Measurements from ENCODE around the gene SLC28A2.
A peak's percentile ranks its signal among the peaks of the same experiment; 100 is the strongest.
"Not testable (repeated sequence)": the region's sequence is repeated elsewhere in the genome, so short reads cannot be mapped to it uniquely, and the experiment has no call there.

Gene SLC28A2

DNA sequence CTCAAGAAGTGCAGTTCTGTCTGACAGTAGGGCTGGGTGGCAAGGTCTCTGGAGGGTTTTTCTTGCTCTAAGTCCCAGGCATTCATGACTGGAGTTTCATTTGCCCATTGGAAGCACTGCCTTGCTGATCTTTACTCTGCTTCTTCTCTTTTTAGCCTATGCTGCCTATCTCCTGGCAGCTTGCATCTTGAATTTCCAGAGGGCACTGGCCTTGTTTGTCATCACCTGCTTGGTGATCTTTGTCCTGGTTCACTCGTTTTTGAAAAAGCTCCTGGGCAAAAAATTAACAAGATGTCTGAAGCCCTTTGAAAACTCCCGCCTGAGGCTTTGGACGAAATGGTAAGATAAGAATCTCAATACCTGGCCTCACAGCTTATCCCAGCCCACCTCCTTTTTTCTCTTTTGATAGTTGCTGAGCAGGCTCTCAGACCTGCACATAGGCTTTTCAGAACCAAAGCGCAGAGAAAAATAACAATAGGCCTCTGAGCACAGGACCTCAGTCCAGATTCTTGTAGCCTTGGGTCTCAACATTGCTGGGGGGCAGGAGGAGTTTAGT lies 10.9 kb downstream of the SLC28A2 start:
- no peak for DNase-seq

DNA sequence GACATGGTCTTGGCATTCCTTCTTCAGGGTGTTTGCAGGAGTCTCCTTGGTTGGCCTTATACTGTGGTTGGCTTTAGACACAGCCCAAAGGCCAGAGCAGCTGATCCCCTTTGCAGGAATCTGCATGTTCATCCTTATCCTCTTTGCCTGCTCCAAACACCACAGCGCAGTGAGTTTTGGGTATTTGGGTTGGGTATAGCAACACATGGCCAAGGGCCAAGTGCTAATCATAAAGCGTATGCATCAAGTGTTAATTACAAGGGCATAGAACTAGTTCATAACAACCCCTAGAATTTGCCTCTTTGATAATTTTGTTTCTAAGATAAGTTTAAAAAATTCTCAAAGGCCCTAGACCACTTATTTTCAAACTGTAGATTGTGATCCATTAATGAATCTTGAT lies 11.8 kb downstream of the SLC28A2 start:
- no peak for DNase-seq

DNA sequence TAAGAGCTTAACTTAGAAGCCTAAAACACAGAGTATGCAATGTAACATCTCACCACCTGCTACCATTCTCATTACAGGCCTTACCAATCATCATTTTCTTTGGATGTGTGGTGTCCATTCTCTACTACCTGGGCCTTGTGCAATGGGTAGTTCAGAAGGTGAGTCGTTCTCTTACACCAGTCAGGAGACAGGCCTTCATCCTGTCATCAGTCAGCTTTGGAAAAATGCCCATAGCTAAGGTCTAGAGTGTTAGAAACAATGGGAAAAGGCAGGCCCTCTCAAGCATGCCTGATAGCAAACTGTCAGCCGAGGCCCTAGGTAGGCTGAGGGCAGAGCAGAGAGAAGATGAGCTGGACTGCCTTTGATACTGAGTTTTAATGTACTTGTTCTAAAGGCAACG lies 13.5 kb downstream of the SLC28A2 start:
- DNase-seq = no peak

DNA sequence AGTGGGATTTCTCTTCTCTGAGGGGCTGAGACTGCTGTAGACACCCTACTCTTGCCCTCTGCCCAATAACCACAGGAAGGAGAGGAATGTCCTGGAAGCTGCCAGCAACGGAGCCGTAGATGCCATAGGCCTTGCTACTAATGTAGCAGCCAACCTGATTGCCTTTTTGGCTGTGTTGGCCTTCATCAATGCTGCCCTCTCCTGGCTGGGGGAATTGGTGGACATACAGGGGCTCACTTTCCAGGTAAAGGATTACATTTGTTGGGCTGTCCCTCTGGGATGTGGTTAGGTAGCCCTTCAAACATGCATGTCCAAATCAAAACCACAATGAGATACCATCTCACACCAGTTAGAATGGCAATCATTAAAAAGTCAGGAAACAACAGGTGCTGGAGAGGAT lies 16.1 kb downstream of the SLC28A2 start:
- no peak for DNase-seq

DNA sequence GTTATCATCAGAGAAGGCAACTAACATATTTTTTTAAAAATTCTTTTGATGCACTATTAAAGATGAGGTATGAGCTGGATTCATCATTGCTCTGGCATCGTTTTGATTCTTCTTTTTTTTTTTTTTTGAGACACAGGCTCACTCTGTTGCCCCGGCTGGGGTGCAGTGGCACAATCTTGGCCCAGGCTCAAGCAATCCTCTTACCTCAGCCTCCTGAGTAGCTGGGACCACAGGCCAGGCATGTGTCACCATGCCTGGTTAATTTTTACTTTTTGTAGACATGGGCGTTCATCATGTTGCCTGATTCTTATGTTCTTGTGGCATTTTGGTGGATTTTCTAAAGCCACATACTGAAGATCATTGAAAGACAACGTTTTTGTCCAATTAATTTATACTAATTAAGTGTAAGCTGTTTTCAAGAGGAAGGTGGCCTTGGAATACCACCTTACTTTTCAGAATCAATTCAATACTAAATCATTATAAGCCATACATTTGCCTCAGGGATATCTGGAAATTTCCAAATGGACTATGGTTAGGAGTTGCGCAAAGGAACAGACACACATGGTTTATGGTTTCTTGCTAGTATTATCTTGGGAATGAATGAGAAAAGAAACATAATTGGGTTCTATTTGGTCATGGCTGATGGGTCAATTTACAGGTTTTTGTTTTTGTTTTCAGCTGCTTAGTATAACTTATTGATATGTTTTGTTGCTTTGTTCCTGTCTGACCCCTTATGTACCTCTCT lies 22.8 kb downstream of the SLC28A2 start:
- DNase-seq = no peak

DNA sequence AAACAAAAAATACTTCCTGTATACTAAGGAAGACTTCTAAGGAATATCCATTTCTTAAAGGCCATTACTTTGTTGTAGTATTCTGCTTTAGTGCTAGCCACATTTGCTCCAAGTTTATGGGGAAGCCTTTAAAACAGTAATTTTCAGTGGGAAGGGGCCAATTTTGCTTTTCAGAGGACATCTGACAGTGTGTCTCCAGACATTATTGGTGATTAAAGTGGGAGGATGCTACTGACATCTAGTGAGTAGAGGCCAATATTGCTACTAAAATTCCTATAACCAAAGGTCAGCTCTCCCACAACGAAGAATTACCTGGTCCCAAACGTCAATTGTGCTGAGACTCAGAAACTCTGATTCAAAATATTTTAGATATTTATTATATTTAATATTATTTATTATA lies 24.8 kb downstream of the SLC28A2 start:
- peak; percentile 58 for DNase-seq

DNA sequence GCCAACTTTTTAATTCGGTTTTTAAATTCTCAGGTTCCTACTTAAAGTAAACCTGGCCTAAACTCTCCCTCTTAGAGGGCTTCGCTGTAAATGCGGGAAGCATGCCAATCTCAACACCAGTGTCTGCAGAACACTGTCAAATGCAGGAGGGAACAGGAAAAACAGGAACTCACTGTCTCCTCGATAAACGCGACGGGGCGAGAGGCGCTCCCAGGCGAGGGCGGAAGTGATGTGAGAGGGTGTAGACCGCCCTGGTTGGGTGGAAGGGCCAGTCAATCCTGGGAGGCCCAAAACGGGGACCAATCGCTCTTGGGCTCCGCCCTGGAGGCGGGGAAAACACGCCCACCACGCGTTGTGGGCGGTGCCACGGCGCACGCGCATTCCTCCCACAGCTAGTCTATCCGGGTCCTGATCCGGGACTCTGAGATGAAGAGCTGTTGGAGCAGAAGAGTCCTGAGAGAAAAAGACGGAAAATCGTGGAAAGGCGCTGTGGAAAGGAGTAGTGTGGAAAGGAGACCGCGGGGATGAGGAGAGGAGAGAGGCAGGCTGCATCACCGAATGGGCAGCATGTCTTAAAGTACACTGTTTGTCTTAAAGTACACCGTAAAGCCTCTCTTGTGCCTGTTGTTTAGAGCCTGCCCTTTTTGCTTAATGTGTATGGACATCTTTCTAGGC lies 27.1 kb downstream of the SLC28A2 start:
- peak; percentile 97 for DNase-seq

DNA sequence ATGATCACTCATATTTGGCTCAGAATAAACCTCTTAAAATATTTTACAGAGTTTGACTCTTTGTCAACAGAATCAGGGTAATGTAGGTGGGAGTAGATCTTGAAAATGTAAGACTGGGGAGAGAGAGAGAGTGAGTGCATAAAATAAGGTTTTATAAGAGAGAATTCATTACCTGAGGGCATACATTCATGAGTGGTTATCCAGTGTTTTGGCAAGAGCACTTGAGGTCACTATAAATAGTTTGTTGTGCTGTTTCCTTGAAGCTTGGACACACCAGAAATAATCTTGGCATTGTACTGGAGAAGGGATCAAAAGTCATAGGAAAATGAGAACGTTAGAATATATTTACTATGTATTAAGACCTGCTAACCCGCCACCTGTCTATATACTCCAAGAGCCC lies 33.4 kb downstream of the SLC28A2 start:
- no peak for DNase-seq

DNA sequence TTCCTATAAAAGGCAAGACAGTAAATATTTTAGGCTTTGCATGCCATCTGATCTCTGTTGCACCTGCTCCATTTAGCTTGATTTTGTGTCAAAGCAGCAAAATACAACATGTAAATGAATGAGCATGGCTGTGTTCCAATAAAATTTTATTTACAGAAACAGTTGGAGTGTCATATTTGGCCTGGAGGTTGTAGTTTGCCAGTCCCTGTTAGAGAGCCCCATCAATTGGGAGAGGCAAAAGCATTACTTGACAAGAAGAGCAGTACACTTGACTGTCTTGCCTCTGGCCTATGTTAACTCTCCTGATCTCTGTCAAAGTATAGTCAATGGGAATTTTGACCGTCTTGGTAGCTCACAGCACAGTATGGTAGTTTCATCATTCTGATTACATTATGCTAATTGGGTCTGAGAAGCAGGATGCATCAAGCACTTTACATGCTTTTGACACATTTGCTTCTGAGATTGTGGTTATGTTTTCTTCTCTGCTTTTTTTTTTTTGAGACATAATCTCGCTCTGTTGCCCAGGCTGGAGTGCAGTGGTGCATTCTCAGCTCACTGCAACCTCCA lies 35.4 kb downstream of the SLC28A2 start:
- DNase-seq = no peak

DNA sequence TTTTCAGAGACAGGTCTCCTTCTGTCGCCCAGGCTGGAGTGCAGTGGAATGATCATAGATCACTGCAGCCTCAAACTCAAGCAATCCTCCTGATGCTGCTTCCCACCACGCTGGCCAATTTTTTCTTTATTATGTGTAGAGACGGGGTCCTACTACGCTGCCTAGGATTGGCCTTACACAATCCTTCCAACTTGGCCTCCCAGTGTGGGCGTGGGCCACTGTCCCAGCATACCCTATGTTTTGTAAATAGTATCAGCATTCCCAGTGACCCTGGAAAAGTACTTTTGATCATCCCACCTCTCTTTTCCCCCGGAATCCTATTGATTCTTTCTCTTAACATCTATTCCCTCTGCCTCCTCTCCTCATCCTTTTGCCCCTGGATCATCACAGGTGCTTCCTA lies 36.9 kb downstream of the SLC28A2 start:
- no peak for DNase-seq

DNA sequence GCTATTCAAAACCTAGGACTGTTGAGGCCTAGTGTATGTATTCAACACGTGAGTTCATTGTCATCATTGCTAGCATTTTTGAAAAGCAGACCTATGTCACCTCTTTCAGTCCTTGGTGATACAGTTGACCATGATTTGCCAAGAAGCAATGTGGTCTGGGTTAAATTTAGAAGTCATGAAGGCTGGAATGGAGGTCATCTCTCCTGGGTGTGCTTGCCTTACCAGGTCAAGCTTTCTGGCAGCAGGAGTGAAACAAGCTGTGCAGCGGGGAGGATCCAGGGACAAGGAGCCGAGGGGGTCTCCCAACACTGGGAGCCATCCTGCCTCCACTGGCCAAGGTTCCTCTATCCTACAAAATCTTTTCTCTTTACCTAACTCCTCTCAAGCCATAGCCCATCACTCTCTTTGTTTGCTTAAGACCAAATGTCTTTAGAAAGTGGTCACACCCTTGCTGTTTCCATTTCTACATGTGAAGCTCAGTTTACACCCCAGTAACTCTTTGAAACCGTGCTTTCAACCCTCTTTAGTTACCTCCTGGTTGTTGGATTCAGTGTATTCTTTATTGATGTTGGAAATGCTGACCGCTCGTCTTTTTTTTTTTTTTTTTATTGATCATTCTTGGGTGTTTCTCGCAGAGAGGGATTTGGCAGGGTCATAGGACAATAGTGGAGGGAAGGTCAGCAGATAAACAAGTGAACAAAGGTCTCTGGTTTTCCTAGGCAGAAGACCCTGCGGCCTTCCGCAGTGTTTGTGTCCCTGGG lies 40.0 kb downstream of the SLC28A2 start:
- no peak for DNase-seq

DNA sequence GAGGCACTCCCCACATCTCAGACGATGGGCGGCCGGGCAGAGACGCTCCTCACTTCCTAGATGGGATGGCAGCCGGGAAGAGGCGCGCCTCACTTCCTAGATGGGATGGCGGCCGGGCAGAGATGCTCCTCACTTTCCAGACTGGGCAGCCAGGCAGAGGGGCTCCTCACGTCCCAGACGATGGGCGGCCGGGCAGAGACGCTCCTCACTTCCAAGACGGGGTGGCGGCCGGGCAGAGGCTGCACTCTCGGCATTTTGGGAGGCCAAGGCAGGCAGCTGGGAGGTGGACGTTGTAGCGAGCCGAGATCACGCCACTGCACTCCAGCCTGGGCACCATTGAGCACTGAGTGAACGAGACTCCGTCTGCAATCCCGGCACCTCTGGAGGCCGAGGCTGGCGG lies 41.3 kb downstream of the SLC28A2 start:
- DNase-seq = not testable (repeated sequence)

DNA sequence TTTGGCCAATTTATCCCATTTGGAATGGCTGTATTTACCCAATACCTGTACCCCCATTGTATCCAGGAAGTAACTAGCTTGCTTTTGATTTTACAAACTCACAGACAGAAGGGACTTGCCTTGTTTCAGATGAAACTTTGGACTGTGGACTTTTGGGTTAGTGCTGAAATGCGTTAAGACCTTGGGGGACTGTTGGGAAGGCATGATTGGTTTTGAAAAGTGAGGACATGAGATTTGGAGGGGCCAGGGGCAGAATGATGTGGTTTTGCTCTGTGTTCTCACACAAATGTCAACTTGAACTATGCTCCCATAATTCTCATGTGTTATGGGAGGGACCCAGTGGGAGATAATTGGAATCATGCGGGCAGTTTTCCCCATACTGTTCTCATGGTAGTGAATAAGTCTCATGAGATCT lies 46.9 kb downstream of the SLC28A2 start:
- not testable (repeated sequence) for DNase-seq

DNA sequence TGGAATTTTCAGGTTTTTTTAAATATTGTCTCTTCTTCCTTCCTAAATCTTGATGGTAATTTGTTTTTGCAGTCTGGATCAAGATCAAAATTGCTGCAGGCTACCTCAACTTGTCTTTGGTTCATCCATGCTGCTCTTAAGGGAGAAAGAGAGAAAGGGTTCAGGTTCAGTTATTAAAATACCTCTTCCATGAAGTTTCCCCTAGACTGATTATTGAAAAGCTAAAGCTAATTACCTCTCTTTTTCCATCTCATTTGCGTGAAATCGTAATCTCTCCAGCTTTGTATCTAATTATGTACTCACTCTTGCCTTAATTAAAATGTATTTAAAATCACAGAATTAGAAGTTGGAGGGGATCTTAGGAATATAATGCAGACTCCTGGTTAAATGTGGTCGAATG lies 52.7 kb downstream of the SLC28A2 start:
- no peak for DNase-seq

DNA sequence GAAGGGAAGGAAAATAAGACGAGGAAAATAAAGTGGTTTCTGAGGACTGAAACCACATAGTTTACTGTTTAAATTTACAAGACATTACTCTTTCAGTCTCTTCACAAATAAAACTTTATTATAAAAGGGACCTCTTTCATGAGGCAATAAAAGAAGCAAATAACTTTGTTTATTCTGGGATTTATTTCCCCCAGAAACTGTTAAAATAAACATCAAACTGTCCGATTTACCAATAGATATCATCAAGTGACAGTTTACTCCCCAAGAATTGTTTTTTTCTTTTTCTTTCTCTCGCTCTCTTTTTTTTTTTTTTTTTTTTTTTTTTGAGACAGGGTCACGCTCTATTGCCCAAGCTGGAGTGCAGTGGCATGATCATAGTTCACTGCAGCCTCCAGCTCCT lies 54.1 kb downstream of the SLC28A2 start:
- no peak for DNase-seq

DNA sequence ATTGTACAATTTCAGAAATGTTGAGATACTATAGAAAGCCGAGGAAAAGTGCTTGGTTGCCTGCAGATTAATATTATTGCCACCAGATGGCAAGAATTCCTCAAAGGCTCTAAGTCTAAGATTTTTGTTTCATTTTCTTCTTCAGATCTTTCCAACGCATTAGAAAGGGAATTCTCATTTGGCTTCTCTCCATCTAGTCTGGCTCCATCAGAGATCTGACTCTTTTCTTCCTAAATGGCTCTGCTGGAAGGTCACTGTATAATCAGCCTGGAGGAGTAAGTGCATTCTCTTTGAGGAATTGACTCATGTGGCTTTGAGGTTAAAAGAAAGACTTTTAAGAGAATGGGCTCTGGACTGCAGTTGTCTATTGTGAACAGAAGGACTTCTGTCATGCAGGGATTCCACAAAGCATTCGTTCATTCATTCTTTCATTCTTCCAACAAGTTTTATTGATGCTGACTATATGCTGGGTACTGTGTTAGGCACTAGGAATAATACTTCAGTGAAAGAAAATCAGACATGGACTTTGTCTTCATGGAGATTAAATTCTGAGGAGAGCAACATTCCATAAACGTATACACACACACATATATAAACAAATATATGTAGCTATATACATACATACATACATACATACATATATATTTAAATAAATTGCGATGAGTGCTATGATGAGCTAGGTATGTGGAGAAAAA lies 55.3 kb downstream of the SLC28A2 start:
- peak; percentile 68 for DNase-seq

DNA sequence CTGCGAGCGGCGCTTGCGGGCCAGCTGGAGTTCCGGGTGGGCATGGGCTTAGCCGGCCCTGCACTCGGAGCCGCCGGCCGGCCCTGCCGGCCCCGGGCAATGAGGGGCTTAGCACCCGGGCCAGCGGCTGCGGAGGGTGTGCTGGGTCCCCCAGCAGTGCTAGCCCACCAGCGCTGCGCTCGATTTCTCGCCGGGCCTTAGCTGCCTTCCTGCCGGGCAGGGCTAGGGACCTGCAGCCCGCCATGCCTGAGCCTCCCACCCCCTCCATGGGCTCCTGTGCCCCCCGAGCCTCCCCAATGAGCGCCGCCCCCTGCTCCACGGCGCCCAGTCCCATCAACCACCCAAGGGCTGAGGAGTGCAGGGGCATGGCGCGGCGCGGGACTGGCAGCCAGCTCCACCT lies 62.1 kb downstream of the SLC28A2 start:
- not testable (repeated sequence) for DNase-seq

DNA sequence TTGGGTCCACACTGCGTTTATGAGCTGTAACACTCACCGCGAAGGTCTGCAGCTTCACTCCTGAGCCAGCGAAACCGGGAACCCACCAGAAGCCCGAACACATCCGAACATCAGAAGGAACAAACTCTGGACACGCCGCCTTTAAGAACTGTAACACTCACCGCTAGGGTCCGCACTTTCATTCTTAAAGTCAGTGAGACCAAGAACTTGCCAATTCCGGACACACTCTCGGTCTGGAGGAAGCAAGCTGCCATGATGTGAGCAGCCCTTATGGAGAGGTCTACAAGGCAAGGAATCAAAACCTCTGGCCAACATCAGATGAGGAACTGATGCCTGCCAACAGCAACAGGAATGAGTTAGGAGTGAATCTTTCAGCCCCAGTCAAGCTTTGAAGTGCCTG lies 62.9 kb downstream of the SLC28A2 start:
- DNase-seq = peak; percentile 16

DNA sequence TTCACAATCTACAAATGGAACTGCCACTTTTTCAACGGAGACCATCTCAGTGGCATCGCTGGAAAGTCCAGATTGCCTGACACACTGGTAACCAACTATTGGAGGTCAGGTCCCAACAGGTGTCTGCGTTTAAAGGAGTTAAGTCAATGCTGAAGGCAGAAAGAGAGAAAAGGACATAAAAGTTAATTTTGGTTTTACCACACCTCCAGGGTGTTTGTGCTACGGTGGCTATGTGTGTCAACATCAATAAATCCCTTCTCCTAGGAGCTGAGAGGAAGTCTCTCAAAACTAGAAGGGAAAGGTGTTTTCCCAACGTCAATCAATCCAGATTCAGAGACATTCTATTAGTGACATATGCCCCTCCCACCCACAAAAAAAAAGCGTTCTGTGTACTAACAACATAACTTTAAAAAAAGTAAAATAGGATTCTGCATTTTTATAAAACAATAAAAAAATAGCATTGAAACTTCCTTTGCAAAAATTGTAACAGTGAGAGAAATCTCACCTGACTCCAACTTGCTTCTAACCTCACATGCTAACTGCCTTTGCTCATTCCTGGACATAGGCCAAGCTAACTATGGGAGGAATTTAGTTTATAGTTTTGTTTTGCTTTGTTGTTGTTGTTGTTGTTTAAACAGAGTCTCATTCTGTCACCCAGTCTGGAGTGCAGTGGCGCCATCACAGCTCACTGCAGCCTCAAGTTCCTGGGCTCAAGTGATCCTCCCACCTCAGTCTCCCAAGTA lies 67.6 kb downstream of the SLC28A2 start:
- DNase-seq = no peak

DNA sequence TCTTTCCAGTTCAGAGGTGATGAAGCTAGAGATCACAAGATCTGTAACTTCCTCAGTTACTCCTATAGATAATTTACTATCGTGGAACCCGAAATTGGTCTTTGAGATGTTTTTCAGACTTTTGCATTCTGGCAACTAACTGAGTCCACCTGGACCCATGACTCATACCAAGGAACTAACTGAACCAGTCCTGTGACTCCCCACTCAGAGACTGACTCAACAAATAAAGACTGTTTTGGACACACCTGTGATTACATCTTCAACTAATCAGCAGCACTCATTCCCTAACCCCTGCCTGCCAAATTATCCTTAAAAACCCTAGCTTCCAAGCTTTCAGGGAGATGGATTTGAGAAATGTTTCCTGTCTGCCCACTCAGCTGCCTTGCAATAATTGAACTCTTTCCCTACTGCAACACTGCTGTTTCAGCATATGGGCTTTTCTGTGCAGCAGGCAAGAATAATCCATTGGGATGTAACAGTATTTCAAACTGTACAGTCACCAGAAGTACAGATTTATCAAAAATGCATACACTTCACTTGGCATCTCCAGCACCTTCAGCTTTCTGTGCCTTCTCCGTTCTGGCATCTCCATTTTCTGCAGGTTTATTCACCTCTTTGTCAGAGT lies 68.7 kb downstream of the SLC28A2 start:
- no peak for DNase-seq

DNA sequence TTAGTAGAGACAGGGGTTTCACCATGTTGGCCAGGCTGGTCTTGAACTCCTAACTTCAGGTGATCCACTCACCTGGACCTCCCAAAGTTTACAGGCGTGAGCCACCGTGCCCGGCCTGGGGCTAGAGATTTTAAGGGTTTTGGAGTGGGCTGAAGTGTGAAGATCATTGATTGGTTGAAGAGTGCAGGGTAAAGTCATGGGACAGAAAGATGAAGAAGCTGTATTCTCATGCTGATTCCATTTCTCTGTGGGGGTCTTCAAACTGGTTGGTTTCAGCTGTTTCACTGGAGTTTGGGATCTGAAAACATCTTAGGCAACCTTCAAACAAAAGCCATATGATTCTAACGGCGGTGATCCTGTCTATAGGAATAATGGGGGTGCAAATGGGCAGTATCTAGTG lies 74.2 kb downstream of the SLC28A2 start:
- no peak for DNase-seq
